ENCODE results near the gene FNBP1. TPM values are rescaled to one million over a fixed set of nuclear protein-coding genes. Genes with fewer than 3 reads are reported as not detected.

Gene FNBP1
- total RNA-seq, 1 experiment from 2014 or later, result 43.6 TPM

DNA sequence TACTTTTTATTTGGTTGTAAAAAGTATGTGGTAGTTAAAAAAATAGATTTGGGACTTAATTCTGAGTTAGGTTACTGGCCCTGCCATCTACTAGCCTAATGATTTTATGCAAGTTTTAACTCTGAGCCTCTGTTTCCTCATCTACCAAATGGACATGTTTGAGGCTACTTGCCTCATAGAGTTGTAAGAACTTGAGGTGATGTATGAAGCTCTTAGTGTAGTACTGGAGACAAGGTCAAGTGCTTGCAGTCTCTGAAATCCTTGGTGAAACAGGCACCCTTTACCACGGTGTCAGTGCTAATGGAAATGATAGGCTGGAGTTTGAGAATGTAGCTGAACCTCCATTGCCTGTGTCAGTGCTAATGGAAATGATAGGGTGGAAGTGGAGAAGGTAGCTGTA is 26.1 kb upstream of the FNBP1 start:
- Mint-ChIP-seq H3K9me3 (peaks cover 3% of the 10 kb centered on the region), H3K27me3 (ENCODE audit: low read depth) (no peaks in the 10 kb centered on the region), H3K36me3 (0 out of 2 replicates have a peak, but pooled peaks cover 3% of the 10 kb centered on the region), H3K27ac (no peak overlapping the region), H3K4me1 (peaks cover 3% of the 10 kb centered on the region), H3K4me3 (no peak overlapping the region)
- ATAC-seq (no peak), DNase-seq (ENCODE audit: low spot score) (no peak)
- ChIA-PET CTCF (interaction anchor here (1.0 kb wide), 1 partner anchor 10 kb away, joined by 3 read pairs; no protein-coding TSS in a partner anchor), POLR2A (interaction anchor here (0.6 to 0.7 kb wide), 2 partner anchors 16 to 456 kb away, joined by 3 to 4 read pairs; no protein-coding TSS in a partner anchor)
- TF ChIP-seq SMAD3 (CRISPR knock-in tag; IDR thresholded peaks at IDR 0.05; ENCODE audit: borderline replicate concordance), result no peak
- TF ChIP-seq MXD4 (CRISPR knock-in tag; IDR thresholded peaks at IDR 0.05; ENCODE audit: borderline replicate concordance), result no peak
- TF ChIP-seq, protein P1, sequence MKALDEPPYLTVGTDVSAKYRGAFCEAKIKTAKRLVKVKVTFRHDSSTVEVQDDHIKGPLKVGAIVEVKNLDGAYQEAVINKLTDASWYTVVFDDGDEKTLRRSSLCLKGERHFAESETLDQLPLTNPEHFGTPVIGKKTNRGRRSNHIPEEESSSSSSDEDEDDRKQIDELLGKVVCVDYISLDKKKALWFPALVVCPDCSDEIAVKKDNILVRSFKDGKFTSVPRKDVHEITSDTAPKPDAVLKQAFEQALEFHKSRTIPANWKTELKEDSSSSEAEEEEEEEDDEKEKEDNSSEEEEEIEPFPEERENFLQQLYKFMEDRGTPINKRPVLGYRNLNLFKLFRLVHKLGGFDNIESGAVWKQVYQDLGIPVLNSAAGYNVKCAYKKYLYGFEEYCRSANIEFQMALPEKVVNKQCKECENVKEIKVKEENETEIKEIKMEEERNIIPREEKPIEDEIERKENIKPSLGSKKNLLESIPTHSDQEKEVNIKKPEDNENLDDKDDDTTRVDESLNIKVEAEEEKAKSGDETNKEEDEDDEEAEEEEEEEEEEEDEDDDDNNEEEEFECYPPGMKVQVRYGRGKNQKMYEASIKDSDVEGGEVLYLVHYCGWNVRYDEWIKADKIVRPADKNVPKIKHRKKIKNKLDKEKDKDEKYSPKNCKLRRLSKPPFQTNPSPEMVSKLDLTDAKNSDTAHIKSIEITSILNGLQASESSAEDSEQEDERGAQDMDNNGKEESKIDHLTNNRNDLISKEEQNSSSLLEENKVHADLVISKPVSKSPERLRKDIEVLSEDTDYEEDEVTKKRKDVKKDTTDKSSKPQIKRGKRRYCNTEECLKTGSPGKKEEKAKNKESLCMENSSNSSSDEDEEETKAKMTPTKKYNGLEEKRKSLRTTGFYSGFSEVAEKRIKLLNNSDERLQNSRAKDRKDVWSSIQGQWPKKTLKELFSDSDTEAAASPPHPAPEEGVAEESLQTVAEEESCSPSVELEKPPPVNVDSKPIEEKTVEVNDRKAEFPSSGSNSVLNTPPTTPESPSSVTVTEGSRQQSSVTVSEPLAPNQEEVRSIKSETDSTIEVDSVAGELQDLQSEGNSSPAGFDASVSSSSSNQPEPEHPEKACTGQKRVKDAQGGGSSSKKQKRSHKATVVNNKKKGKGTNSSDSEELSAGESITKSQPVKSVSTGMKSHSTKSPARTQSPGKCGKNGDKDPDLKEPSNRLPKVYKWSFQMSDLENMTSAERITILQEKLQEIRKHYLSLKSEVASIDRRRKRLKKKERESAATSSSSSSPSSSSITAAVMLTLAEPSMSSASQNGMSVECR (CRISPR knock-in tag; IDR thresholded peaks at IDR 0.05; ENCODE audit: borderline replicate concordance), result no peak
- TF ChIP-seq, protein P2, sequence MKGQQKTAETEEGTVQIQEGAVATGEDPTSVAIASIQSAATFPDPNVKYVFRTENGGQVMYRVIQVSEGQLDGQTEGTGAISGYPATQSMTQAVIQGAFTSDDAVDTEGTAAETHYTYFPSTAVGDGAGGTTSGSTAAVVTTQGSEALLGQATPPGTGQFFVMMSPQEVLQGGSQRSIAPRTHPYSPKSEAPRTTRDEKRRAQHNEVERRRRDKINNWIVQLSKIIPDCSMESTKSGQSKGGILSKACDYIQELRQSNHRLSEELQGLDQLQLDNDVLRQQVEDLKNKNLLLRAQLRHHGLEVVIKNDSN (CRISPR knock-in tag; IDR thresholded peaks at IDR 0.05), result no peak
- TF ChIP-seq NR1H2 (CRISPR knock-in tag; IDR thresholded peaks at IDR 0.05), result no peak
- TF ChIP-seq, protein P3, sequence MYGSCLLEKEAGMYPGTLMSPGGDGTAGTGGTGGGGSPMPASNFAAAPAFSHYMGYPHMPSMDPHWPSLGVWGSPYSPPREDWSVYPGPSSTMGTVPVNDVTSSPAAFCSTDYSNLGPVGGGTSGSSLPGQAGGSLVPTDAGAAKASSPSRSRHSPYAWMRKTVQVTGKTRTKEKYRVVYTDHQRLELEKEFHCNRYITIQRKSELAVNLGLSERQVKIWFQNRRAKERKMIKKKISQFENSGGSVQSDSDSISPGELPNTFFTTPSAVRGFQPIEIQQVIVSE (CRISPR knock-in tag; IDR thresholded peaks at IDR 0.05; ENCODE audit: borderline replicate concordance), result no peak

DNA sequence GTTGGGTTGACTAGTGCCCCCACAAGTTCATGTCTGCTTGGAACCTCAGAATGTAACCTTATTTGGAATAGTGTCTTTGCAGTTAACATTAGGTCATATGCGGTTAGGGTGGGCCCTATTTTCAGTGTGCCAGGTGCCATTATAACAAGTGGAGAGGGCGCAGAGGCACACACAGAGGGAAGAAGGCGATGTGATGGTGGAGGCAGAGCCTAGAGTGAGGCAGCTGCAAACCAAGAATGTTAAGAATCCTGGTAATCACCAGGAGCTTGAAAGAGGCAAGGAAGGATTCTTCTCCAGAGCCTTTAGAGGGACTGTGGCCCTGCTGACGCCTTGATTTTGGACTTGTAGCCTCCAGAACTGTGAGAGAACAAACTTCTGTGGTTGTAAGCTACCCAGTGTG is 21.6 kb upstream of the FNBP1 start:
- H3K27ac Mint-ChIP-seq, result peak overlapping the region; percentile 90
- ATAC-seq (peak; percentile 30; the same call in 1 of the 2 replicates), DNase-seq (ENCODE audit: low spot score) (no peak)
- peaks cover 3% of the 10 kb centered on the region for H3K9me3 Mint-ChIP-seq
- CTCF ChIA-PET, result interaction anchor here (0.6 to 1.0 kb wide), 2 partner anchors 11 to 396 kb away, joined by 4 read pairs; partner anchors contain the start of gene GPR107
- no peaks in the 10 kb centered on the region for H3K27me3 Mint-ChIP-seq (ENCODE audit: low read depth)
- 0 out of 2 replicates have a peak, but pooled peaks cover 3% of the 10 kb centered on the region for H3K36me3 Mint-ChIP-seq
- POLR2A ChIA-PET, result no interaction called here
- no peak overlapping the region for H3K4me3 Mint-ChIP-seq
- H3K4me1 Mint-ChIP-seq, result no peaks in the 10 kb centered on the region
- TF ChIP-seq, protein P4, sequence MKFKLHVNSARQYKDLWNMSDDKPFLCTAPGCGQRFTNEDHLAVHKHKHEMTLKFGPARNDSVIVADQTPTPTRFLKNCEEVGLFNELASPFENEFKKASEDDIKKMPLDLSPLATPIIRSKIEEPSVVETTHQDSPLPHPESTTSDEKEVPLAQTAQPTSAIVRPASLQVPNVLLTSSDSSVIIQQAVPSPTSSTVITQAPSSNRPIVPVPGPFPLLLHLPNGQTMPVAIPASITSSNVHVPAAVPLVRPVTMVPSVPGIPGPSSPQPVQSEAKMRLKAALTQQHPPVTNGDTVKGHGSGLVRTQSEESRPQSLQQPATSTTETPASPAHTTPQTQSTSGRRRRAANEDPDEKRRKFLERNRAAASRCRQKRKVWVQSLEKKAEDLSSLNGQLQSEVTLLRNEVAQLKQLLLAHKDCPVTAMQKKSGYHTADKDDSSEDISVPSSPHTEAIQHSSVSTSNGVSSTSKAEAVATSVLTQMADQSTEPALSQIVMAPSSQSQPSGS (CRISPR knock-in tag; IDR thresholded peaks at IDR 0.05; ENCODE audit: borderline replicate concordance, low read depth), result no peak
- no peak for TF ChIP-seq ZNF396 (CRISPR knock-in tag; IDR thresholded peaks at IDR 0.05; ENCODE audit: borderline replicate concordance)
- no peak for TF ChIP-seq FOXP1 (CRISPR knock-in tag; IDR thresholded peaks at IDR 0.05; ENCODE audit: borderline replicate concordance)
- TF ChIP-seq NFYB (CRISPR knock-in tag; conservative IDR thresholded peaks at IDR 0.05; ENCODE audit: low read depth), result no peak
- no peak for TF ChIP-seq RORB (CRISPR knock-in tag; IDR thresholded peaks at IDR 0.05)
- no peak for TF ChIP-seq ZNF671 (CRISPR knock-in tag; IDR thresholded peaks at IDR 0.05)
- TF ChIP-seq, protein P5, sequence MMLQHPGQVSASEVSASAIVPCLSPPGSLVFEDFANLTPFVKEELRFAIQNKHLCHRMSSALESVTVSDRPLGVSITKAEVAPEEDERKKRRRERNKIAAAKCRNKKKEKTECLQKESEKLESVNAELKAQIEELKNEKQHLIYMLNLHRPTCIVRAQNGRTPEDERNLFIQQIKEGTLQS (CRISPR knock-in tag; conservative IDR thresholded peaks at IDR 0.05), result no peak
- TF ChIP-seq, protein P6, sequence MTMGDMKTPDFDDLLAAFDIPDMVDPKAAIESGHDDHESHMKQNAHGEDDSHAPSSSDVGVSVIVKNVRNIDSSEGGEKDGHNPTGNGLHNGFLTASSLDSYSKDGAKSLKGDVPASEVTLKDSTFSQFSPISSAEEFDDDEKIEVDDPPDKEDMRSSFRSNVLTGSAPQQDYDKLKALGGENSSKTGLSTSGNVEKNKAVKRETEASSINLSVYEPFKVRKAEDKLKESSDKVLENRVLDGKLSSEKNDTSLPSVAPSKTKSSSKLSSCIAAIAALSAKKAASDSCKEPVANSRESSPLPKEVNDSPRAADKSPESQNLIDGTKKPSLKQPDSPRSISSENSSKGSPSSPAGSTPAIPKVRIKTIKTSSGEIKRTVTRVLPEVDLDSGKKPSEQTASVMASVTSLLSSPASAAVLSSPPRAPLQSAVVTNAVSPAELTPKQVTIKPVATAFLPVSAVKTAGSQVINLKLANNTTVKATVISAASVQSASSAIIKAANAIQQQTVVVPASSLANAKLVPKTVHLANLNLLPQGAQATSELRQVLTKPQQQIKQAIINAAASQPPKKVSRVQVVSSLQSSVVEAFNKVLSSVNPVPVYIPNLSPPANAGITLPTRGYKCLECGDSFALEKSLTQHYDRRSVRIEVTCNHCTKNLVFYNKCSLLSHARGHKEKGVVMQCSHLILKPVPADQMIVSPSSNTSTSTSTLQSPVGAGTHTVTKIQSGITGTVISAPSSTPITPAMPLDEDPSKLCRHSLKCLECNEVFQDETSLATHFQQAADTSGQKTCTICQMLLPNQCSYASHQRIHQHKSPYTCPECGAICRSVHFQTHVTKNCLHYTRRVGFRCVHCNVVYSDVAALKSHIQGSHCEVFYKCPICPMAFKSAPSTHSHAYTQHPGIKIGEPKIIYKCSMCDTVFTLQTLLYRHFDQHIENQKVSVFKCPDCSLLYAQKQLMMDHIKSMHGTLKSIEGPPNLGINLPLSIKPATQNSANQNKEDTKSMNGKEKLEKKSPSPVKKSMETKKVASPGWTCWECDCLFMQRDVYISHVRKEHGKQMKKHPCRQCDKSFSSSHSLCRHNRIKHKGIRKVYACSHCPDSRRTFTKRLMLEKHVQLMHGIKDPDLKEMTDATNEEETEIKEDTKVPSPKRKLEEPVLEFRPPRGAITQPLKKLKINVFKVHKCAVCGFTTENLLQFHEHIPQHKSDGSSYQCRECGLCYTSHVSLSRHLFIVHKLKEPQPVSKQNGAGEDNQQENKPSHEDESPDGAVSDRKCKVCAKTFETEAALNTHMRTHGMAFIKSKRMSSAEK (CRISPR knock-in tag; IDR thresholded peaks at IDR 0.05; ENCODE audit: borderline replicate concordance), result no peak
- TF ChIP-seq, protein P7, sequence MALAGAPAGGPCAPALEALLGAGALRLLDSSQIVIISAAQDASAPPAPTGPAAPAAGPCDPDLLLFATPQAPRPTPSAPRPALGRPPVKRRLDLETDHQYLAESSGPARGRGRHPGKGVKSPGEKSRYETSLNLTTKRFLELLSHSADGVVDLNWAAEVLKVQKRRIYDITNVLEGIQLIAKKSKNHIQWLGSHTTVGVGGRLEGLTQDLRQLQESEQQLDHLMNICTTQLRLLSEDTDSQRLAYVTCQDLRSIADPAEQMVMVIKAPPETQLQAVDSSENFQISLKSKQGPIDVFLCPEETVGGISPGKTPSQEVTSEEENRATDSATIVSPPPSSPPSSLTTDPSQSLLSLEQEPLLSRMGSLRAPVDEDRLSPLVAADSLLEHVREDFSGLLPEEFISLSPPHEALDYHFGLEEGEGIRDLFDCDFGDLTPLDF (CRISPR knock-in tag; IDR thresholded peaks at IDR 0.05), result no peak
- no peak for TF ChIP-seq JUN (CRISPR knock-in tag; IDR thresholded peaks at IDR 0.05)
- TF ChIP-seq NR2C2 (CRISPR knock-in tag; IDR thresholded peaks at IDR 0.05), result no peak
- TF ChIP-seq GABPB1 (CRISPR knock-in tag; IDR thresholded peaks at IDR 0.05), result no peak
- TF ChIP-seq ZNF423 (CRISPR knock-in tag; IDR thresholded peaks at IDR 0.05), result no peak
- no peak for TF ChIP-seq MXD4 (CRISPR knock-in tag; IDR thresholded peaks at IDR 0.05; ENCODE audit: borderline replicate concordance)
